NCI-H1048 (cell line): Measurements from ENCODE around the gene B3GAT1.

Experiments used
- DNase-seq: peaks from one replicate; lab custom pipeline; 2025; lab: John Stamatoyannopoulos, UW

Gene B3GAT1

GRCh38 chr11:134372536-134372935 lies 39.5 kb downstream of the B3GAT1 start:
- DNase-seq = no peak

DNA sequence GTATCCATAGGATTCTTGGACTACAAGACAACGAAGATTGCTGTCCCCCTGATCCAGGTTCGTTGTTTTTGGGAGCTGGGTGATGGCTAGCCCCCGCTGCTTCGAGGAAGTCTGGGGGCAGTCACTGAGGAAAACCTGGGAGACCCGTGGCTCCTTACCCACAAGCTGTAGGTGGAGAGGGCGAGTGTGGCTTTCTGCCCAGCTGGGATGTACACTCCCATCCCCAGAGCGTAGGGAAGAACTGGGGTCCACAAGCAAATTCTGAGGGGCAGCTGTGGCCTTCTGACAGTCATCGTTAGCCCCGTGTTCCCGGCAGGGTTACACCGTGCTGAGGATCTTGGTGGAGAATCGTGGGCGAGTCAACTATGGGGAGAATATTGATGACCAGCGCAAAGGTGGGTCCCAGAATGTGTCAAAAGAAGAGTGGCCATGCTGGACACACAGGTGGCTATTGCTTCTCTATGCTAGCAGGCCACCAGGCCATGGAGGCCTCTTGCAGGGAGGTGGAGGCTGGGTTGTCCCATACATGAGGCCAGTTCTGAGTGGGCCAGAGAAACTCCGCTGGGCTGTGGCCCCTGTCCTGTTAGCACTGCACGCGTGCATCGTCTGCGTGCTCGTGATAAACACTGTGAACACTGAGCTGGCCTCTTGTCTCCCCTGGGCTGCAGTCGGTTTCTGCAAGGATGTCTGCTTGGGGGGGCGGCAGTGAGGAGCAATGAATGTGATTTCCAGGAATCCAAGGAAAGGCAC lies 40.4 kb downstream of the B3GAT1 start:
- no peak for DNase-seq

DNA sequence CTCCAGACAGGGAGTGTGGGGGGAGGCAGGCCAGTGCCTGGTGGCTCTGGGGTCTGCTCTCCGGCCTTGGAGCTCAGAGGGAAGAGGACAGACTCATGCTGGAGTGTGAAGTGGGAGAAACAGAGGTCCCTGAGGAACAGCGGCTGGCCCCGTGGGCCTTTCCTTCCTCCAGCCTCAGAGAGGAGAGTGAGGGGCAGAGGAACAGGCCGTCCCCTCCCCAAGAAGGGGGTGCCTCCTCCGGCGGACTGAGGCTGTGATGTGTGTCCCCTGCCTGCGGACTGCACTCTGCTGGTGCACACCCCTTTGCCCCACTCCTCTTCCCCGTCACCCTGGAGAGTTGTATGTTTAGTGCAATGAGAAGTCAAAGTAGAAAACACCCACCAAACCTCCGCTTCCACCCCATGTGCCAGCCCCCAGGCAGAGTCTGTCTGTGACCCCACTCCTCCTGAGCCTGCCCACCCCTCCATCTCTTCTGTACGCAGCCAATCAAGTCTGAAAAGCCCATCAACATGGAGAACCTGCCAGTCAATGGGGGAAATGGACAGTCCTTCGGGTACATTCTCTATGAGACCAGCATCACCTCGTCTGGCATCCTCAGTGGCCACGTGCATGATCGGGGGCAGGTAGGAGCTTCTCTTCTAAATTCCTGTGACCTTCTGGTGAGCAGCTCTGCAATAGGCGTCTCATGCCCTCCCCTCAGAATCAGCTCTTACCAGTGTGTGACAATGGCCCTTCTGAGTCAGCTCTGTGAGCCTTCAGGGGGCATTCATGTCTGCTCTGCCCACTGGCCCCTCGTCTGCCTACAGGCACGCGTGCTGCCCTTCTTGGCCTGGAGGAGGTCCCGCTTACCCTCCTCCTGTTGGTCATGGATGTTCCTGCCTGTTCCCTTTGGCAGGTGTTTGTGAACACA lies 41.3 kb downstream of the B3GAT1 start:
- no peak for DNase-seq

DNA sequence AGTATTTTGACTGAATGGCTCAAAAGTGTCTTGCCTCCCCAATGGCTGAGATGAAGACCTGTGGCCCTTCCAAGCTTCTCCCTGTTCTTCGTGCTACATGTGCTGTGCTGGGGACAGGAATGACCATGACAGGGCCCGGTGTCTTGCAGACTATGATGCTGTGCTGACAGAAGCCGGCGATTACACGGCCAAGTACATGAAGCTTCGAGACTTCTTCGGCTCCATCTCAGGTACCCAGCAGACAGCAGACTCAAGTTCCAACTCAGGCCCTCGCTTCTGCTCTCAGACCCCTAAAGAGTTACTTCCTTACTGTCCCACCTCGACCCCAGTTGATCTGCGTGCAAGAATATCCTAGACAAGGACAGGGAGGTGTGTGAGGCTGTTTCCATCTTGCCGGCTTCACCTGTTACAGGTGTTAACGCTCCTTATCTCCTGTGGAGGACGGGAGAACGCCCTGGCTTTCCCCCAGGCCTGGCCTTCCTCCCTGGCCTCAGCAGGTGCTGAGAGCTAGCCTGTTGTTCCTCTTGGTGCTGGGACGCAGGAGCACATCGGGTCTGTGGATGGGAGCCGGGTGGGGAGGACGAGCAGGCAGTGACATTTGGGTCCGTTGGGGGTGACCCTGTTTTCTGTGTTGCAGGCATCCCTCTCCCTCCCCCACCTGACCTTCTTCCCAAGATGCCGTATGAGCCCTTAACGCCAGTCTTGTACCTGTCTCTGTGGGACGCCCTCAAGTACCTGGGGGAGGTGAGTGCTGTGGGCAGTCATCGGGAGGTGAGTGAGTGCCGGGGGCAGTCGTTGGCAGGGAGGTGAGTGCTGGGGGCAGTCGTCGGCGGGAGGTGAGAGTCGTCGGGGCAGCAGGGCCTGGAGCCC lies 42.2 kb downstream of the B3GAT1 start:
- DNase-seq = no peak

DNA sequence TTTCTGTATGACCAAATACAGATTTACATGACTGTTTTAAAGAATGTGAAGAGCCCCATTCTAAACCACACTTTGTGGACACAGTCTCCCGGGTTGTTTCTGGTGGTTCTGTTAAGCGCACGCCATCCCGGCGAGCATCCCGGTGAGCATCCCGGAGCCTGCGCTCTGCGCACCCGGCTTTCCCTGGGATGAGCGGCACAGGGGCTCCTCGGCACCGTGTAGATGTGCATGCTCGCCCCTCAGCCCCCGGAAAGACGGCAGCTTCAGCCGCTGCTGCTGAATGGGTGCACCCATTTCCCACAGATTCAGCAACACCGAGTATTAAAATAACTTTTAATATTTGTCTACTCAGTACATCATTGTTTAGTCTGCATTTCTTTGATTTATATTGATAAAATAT lies 44.3 kb downstream of the B3GAT1 start:
- no peak for DNase-seq

- no peak for DNase-seq
These were observed 45.8 kb downstream of the B3GAT1 start for GRCh38 chr11:134366254-134366653.

DNA sequence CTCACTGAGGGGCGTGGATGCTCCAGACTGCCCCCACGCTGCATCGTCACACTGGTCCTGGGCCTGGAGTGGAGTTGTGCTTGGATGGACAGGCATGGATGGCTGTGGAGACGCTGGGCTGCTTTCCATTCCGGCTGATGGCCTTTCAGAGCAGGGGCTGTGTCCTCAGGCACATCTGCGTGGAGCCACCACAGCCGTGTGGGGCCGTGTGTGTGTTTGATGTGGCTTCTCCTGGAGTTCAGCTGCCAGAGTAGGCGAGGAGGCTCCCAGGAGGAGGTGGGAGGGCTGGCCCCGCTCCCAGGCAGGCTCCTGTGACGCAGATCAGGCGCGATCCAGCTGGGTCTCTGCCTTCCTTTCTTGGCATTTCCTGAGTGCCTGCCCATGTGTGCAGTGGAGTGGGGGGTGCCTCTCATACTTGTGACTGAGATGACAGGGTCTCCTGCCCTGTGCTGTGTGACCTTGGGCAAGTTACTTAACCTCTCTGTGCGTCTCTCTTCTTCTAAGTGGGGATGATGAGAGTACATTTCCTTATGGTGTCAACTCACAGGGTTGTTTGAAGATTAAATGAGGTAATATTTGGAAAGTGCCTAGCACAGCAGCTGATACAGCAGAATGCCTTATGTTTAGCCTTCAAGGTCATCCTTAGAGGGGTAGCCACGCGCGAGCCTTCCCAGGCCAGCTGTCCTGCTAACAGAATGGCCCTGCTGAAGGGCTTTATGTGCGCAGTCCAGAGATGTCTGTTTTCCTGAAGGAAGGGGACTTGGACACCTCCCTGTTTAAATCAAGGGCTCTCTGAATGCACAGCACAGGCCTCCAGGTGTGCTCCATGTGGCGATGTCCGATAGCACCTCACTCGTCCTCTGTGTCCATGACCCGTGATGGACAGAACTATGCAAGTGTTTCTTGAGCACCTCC lies 46.8 kb downstream of the B3GAT1 start:
- DNase-seq = no peak

DNA sequence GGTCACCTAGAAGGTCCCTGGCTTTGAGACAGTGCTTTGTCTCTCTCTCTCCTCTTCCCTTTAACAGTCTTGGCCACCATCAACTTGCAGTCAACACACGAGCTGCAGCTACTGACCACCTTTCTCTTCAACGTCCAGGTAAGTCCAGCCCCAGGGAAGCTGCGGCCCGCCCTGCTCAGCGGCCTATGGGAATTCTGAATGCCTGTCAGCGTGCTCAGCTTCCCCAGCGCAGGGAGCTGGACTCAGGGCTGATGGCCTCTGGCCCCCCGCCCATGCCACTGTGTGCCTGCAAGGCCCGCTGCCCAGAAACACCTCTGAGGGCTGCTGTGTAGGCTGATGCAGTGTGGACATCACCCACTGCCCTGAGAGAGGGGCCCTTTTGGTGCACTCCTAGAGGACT lies 47.8 kb downstream of the B3GAT1 start:
- no peak for DNase-seq

DNA sequence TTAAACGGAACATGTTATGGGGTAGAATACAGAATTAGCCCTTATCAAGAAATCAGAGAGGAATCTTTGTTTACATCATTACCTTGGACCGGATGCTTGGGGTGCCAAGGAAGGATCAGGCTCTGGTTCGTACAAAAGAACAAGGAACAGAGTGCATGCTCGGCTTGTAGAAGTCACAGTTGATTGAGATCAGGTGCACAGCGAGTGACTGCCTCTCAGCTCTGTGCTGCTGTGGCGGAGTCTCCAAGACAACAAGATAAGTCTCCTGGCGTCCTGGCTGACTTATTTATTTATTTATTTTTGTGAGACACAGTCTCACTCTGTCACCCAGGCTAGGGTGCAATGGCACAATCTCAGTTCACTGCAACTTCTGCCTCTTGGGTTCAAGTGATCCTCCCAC lies 48.5 kb downstream of the B3GAT1 start:
- no peak for DNase-seq

- no peak for DNase-seq
These were observed 48.9 kb downstream of the B3GAT1 start for GRCh38 chr11:134363161-134363560.

- no peak for DNase-seq
These were observed 49.7 kb downstream of the B3GAT1 start for GRCh38 chr11:134362192-134362901.

GRCh38 chr11:134361661-134362060 lies 50.4 kb downstream of the B3GAT1 start:
- no peak for DNase-seq

DNA sequence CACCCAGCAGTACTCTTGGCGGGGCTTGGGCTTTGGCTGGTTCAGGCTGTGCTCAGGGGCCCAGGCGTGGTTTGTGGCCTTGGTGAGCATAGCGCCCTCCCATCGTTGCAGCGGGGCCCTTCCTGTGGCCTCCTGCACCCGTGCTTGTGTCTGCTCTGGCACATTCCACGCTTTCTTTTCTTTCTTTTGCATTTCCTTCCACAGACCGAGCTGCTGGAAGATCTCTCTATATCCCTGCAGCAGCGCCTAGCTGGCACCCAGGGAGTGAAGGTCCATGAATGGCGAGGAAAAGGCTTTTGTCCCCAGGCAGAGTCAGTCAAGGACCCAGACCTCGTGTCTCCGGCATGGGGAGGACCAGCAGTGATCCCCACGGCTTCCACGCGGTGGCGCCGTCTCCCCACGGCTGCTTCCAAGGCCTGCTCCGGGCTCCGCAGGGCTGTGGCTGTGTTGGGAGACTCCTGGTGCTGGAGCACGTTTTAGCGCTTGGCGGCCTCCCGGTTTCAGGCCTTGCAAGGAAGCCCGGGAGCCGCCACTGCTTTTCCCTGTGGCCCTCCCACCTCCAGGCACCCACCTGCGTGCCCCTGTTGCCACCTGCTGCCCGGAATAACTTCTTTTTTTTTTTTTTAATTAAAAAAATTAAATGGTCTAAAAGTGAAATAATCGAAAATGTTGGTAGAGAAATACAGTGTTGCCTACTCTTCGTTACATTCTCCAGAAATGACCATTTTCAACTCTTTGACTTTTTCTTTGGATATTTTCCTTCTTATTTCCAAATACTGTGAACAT lies 51.8 kb downstream of the B3GAT1 start:
- peak; percentile 14 for DNase-seq

DNA sequence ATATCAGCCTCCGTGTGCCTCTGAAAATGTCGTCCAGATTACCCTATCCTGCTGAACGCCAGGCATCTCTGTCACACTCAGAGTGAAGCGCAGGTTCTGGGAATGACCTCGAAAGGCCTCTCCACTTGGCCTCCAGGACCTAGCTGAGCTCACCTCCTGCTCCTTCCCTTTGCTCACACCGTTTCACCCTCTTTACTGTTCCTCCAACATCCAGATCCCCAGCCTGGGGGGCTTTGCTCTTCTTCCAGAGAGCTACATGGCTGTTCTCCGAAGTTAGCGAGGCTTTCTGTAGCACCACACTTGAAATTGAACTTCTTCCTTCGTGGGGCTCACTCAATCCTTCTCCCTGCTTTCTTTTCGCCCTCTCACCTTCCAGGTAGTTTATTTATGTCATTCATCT lies 52.4 kb downstream of the B3GAT1 start:
- DNase-seq = no peak

- no peak for DNase-seq
These were observed 53.1 kb downstream of the B3GAT1 start for GRCh38 chr11:134358856-134359490.

DNA sequence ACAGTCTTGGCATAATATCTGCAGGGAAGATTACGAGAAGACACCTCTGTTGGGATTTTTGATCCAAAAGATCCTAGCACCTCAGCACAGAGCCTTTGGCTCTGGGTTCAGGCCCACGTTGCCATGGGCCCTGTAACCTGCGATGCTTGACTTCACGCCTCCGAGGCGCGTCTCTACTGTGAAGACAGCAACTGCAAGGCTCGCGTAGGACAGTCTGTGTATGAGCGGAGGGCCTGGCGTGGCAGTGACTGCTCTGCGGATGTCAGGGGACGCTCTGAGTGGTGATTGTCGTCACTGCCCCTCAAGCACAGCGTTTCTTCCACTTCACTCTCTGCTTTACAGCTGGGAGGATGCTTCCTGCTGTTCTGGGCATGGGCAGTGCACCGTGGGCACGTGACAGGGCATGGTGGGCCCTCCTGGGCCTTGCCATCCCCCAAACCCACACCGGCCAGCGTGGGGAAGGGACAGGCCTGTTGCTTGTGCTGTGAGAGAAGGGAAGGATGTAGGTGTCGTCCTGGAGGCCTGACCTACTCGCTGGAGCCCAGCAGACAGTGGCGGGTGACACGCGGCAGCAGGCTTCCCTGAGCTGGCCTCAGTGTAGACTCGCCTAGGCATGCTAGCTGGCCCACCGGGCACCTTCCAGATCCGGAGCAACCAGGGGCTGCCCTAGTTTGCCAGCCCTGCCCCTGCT lies 53.7 kb downstream of the B3GAT1 start:
- no peak for DNase-seq

- no peak for DNase-seq
These were observed 54.5 kb downstream of the B3GAT1 start for GRCh38 chr11:134357545-134357839.

DNA sequence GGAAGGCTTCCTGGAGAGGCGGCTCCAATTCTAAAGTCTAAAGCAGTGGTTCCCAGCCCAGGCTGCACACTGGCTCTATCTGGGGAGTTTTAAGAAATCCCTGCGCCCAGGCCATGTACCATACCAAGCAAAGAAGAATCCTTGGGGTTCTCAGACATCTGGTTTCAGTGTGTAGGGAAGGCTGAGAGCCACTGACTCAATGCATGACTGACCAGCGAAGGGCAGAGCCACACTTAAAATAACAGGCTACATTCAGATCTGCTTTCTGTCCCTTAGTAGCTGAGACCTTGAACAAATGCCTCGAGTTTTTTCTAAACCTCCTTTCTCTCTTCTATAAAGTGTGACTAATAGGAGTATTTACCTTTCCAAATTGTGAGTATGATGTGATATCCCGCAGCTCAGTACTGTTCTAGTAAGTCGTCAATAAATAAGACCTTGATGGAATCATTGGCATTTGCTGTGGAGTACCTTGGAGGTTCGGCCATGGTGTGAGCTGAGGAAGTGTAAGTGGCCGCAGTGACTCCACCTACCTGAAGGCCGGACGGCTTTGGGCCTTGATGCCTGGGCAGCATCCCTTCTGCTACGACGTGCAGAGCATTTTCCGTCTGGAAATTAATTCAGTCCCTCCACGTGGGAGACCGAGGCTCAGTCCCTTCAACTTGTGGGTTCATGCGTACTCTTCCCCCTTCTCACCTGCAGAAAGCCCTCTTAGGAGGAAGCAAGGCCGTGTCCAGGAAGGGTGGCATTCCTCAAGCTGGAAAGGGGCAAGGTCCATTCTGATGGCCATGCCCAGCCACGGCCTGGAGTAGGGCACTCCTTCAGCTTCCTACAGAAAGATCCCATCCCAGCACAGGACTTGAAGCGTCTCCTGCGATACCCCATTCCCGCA lies 55.1 kb downstream of the B3GAT1 start:
- no peak for DNase-seq
